Measurements from ENCODE around the gene TSPAN11.

GRCh38 chr12:31041033-31041564, 114.6 kb downstream of the TSPAN11 start:
- TF ChIP-seq CTCF (IDR thresholded peaks at IDR 0.05) (no peak), EP300 (IDR thresholded peaks at IDR 0.05) (no peak)

All from ovary (tissue), 3 donors.